Fibroblast of the aortic adventitia (primary cell): ENCODE data around the gene MT1H. TPM values are rescaled to one million over a fixed set of nuclear protein-coding genes. Genes with fewer than 3 reads are reported as not detected.

Experiments
- DNase-seq: peaks from one replicate; pipeline ENCODE4 v3.0.0-alpha.2; 2010; ENCODE audit warnings: low read depth
- H3K4me3 ChIP-seq: 2 replicates; pipeline ENCODE4 v1.5.1; 2011; ENCODE audit warnings: low read depth, mild to moderate bottlenecking, control low read depth, low read length, moderate library complexity
- CTCF ChIP-seq: IDR thresholded peaks from 2 replicates; pipeline ENCODE4 v1.5.1; 2011; ENCODE audit warnings: mild to moderate bottlenecking, low read length, control low read depth, inconsistent platforms; ENCODE audit not compliant: insufficient read depth
- total RNA-seq: library from RNA; depleted of rRNA; stranded (reverse); fragments of >200 nt; gene quantifications from 2 replicates; pipeline ENCODE4 v1.2.3, GENCODE V29; 2012; ENCODE audit warnings: low replicate concordance

MT1H gene
- total RNA-seq, 1 donor, result not detected

GRCh38 chr16:56645311-56645710 lies 24.3 kb upstream of the MT1H start:
- no peak for DNase-seq
- no peak overlapping the region for H3K4me3 ChIP-seq
- TF ChIP-seq CTCF, result no peak

- TF ChIP-seq CTCF, result no peak
- no peak overlapping the region for H3K4me3 ChIP-seq
- DNase-seq, result no peak
Observed at GRCh38 chr16:56645838-56646237, 23.8 kb upstream of the MT1H start.

GRCh38 chr16:56647641-56648431 lies 21.8 kb upstream of the MT1H start:
- H3K4me3 ChIP-seq, result no peak overlapping the region
- no peak for DNase-seq
- TF ChIP-seq CTCF, result no peak

- TF ChIP-seq CTCF, result no peak
- no peak for DNase-seq
- H3K4me3 ChIP-seq, result no peak overlapping the region
Observed at GRCh38 chr16:56649271-56649670, 20.3 kb upstream of the MT1H start.

- TF ChIP-seq CTCF, result no peak
- H3K4me3 ChIP-seq, result no peak overlapping the region
Observed at GRCh38 chr16:56649820-56650219, 19.8 kb upstream of the MT1H start.

GRCh38 chr16:56651586-56651985 lies 18.0 kb upstream of the MT1H start, which contains the start of gene MT1B:
Gene MT1B, plus strand, starts transcription at chr16:56651886. Its CDS starts 68 bp downstream, at chr16:56651954.
- no peak within 1 kb of the TSS for H3K4me3 ChIP-seq
- no peak for DNase-seq
- no peak for TF ChIP-seq CTCF

More at GRCh38 chr16:56649820-56650219, 19.8 kb upstream of the MT1H start:
- no peak for DNase-seq
